ENCODE results near the gene SNX33. TPM values are rescaled to one million over a fixed set of nuclear protein-coding genes. Genes with fewer than 3 reads are reported as not detected.
"Not testable (repeated sequence)": the region's sequence is repeated elsewhere in the genome, so short reads cannot be mapped to it uniquely, and the experiment has no call there.

SNX33 gene
- total and polyA plus RNA-seq, 2 experiments from 2014 or later, result 13.1 to 22.9 TPM

- Histone ChIP-seq H3K79me2 (ENCODE audit: insufficient read depth) (no peaks in the 10 kb centered on the region), H3K9me2 (ENCODE audit: insufficient read depth) (no peaks in the 10 kb centered on the region), H3K4me1 (ENCODE audit: insufficient read depth) (peaks cover 21% of the 10 kb centered on the region), H3K9me3 (ENCODE audit: low read depth) (no peaks in the 10 kb centered on the region), H3K36me3 (ENCODE audit: low read depth) (no peaks in the 10 kb centered on the region), H3K4me2 (ENCODE audit: unreplicated experiment) (no peak overlapping the region), H3K27ac (no peak overlapping the region), H3F3A (ENCODE audit: insufficient read depth) (peaks cover 19% of the 10 kb centered on the region; the same call in 1 of the 2 replicates), H3K9ac (no peak overlapping the region; the same call in 1 of the 2 replicates), H3K27me3 (replicated peaks; ENCODE audit: insufficient read depth) (no peaks in the 10 kb centered on the region), H4K20me1 (ENCODE audit: insufficient read depth) (no peaks in the 10 kb centered on the region), H2AFZ (no peak overlapping the region), H3K4me3 (no peak overlapping the region)
- TF ChIP-seq EZH2 (IDR thresholded peaks at IDR 0.05; ENCODE audit: insufficient read depth, poor library complexity, severe bottlenecking), result no peak
- no peak for TF ChIP-seq EZH2phosphoT487 (IDR thresholded peaks at IDR 0.05; ENCODE audit: insufficient read depth, low read depth)
- in situ Hi-C loops (cut with MboI), result no loop called here
- 85 to 86% methylated on average over 8 of the region's 8 CpGs for WGBS, 2 experiments (ENCODE audit: low coverage in 1 of 2, low lambda C conversion rate in 2 of 2, missing lambda C conversion rate in 2 of 2)
- no peak for DNase-seq
Measured at GRCh38 chr15:75674366-75674765, 26.7 kb downstream of the SNX33 start.

DNA sequence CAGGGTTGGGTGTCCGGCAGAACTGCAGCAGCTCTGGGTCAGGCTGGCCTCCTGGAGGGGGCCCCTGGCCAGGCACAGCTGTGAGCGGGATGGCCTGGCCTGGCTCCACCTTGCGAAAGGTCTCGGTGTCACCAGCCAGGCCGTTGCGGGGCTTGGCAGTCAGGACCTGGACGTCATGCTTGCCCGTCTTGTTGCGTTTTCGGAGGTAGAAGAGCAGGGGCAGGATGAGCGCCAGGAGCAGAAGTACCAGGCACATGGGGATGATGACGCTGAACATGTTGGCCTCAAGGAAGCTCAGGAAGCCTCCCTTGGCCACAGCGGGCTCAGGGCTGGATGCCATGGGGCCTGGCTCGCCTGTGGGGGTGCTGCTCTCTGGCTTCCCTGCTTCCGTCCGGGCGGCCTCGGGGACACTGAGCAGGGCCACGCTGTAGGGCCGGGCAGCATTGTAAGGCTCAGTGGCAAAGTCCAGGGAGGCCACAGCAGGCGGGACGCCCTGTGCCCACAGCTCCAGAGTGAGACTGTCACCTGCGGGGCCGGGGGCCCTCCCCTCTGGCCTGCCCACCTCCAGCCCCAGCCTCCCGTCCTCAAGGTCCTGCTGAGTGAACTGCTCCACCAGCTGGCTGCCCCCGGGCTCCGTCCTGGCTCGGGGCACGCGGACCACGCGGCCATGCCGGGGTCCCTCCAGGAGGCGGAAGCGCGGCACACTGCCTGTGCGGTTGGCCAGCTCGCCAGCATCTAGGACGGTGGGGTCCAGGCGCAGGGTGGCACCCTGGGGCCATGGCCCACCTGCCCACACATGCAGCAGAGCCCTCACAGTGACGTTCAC lies 28.1 kb downstream of the SNX33 start:
- in situ Hi-C loops (cut with MboI), result no loop called here

DNA sequence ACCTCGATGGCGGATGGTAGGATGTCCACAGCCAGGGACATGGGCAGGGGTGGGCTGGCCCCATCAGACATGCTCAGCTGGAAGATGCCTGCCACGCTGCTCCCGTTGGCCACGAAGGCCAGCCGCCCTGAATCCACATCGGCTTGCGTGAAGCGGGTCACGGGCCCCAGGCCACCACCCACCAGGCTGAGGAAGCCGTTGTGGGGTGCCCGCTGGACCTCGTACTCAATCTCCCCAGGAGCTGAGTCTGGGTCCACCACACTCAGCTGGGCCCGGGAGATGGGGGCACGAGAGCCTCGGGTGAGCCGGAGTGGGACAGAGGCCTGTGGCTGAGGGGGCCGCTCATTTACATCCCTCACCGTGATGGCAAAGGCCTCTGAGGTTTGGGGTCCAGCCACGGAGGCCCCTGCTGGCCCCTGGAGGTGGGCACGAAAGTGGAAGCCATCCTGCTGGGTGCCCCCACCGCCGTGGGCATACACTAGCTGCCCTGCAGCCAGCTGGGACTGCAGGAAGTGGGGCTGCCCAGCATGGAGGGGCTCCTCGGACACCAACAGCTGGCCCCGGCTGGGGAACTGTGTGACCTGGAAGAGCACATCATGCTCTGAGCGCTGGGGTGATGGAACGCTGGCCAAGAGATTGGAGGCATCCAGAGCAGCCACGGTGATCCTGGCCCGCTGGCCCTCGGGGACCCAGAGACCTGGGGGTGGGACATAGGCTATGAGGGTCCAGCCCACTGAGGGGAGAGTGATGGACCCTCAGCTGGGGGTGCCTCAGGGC lies 29.2 kb downstream of the SNX33 start:
- Histone ChIP-seq H3K79me2 (ENCODE audit: insufficient read depth) (no peaks in the 10 kb centered on the region), H3K27ac (no peak overlapping the region), H3K9me3 (ENCODE audit: low read depth) (no peaks in the 10 kb centered on the region), H3K36me3 (ENCODE audit: low read depth) (no peaks in the 10 kb centered on the region), H3F3A (ENCODE audit: insufficient read depth) (peaks cover 12% of the 10 kb centered on the region; the same call in 1 of the 2 replicates), H3K4me1 (ENCODE audit: insufficient read depth) (peaks cover 21% of the 10 kb centered on the region), H4K20me1 (ENCODE audit: insufficient read depth) (no peaks in the 10 kb centered on the region), H3K4me3 (no peak overlapping the region), H3K9me2 (ENCODE audit: insufficient read depth) (no peaks in the 10 kb centered on the region), H3K4me2 (ENCODE audit: unreplicated experiment) (no peak overlapping the region), H3K9ac (no peak overlapping the region), H3K27me3 (replicated peaks; ENCODE audit: insufficient read depth) (no peaks in the 10 kb centered on the region), H2AFZ (no peak overlapping the region)
- in situ Hi-C loops (cut with MboI), result no loop called here
- no peak for DNase-seq
- no peak for TF ChIP-seq EZH2 (IDR thresholded peaks at IDR 0.05; ENCODE audit: insufficient read depth, poor library complexity, severe bottlenecking)
- TF ChIP-seq EZH2phosphoT487 (IDR thresholded peaks at IDR 0.05; ENCODE audit: insufficient read depth, low read depth), result no peak
- WGBS, 2 experiments (ENCODE audit: low coverage in 1 of 2, low lambda C conversion rate in 2 of 2, missing lambda C conversion rate in 2 of 2), result 91 to 93% methylated on average over 27 to 30 of the region's 30 CpGs

More for the DNA sequence above, 28.1 kb downstream of the SNX33 start:
- Histone ChIP-seq H3K4me1 (ENCODE audit: insufficient read depth) (peaks cover 21% of the 10 kb centered on the region), H3K27me3 (replicated peaks; ENCODE audit: insufficient read depth) (no peaks in the 10 kb centered on the region), H3K4me2 (ENCODE audit: unreplicated experiment) (no peak overlapping the region), H2AFZ (no peak overlapping the region), H3K9ac (no peak overlapping the region), H3K4me3 (no peak overlapping the region), H4K20me1 (ENCODE audit: insufficient read depth) (no peaks in the 10 kb centered on the region), H3K9me2 (ENCODE audit: insufficient read depth) (no peaks in the 10 kb centered on the region), H3K79me2 (ENCODE audit: insufficient read depth) (no peaks in the 10 kb centered on the region), H3F3A (ENCODE audit: insufficient read depth) (peaks cover 19% of the 10 kb centered on the region; the same call in 1 of the 2 replicates), H3K9me3 (ENCODE audit: low read depth) (no peaks in the 10 kb centered on the region), H3K27ac (no peak overlapping the region), H3K36me3 (ENCODE audit: low read depth) (no peaks in the 10 kb centered on the region)
- no peak for DNase-seq
- TF ChIP-seq EZH2 (IDR thresholded peaks at IDR 0.05; ENCODE audit: insufficient read depth, poor library complexity, severe bottlenecking) (no peak), EZH2phosphoT487 (IDR thresholded peaks at IDR 0.05; ENCODE audit: insufficient read depth, low read depth) (no peak)
- 79 to 81% methylated on average over 23 to 32 of the region's 41 CpGs for WGBS, 2 experiments (ENCODE audit: low coverage in 1 of 2, low lambda C conversion rate in 2 of 2, missing lambda C conversion rate in 2 of 2)

- TF ChIP-seq EZH2phosphoT487 (IDR thresholded peaks at IDR 0.05; ENCODE audit: insufficient read depth, low read depth) (no peak), EZH2 (IDR thresholded peaks at IDR 0.05; ENCODE audit: insufficient read depth, poor library complexity, severe bottlenecking) (no peak)
- H3K9ac ChIP-seq, result no peak overlapping the region
- in situ Hi-C loops (cut with MboI), result no loop called here
- H2AFZ ChIP-seq, result no peak overlapping the region
- no peak for DNase-seq
- H3K4me3 ChIP-seq, result no peak overlapping the region
- no peak overlapping the region for H3K27ac ChIP-seq
- H3K36me3 ChIP-seq (ENCODE audit: low read depth), result no peaks in the 10 kb centered on the region
- H3K4me1 ChIP-seq (ENCODE audit: insufficient read depth), result peaks cover 16% of the 10 kb centered on the region
- 0 out of 2 replicates have a peak, but pooled peaks cover 3% of the 10 kb centered on the region for H3F3A ChIP-seq (ENCODE audit: insufficient read depth)
- no peaks in the 10 kb centered on the region for H3K9me3 ChIP-seq (ENCODE audit: low read depth)
- 81 to 90% methylated on average over 15 to 16 of the region's 16 CpGs for WGBS, 2 experiments (ENCODE audit: low coverage in 1 of 2, low lambda C conversion rate in 2 of 2, missing lambda C conversion rate in 2 of 2)
- no peak overlapping the region for H3K4me2 ChIP-seq (ENCODE audit: unreplicated experiment)
- no peaks in the 10 kb centered on the region for H3K27me3 ChIP-seq (replicated peaks; ENCODE audit: insufficient read depth)
- no peaks in the 10 kb centered on the region for H4K20me1 ChIP-seq (ENCODE audit: insufficient read depth)
- H3K79me2 ChIP-seq (ENCODE audit: insufficient read depth), result no peaks in the 10 kb centered on the region
- H3K9me2 ChIP-seq (ENCODE audit: insufficient read depth), result no peaks in the 10 kb centered on the region
Measured at GRCh38 chr15:75677465-75678323, 30.0 kb downstream of the SNX33 start.

GRCh38 chr15:75678324-75678690 lies 30.6 kb downstream of the SNX33 start:
- DNase-seq; H3K9me2 ChIP-seq (ENCODE audit: insufficient read depth); in situ Hi-C loops (cut with MboI); H3K4me2 ChIP-seq (ENCODE audit: unreplicated experiment); H3K27me3 ChIP-seq (replicated peaks; ENCODE audit: insufficient read depth); H4K20me1 ChIP-seq (ENCODE audit: insufficient read depth); H3K36me3 ChIP-seq (ENCODE audit: low read depth); H3K27ac ChIP-seq; H3K9ac ChIP-seq; H3K9me3 ChIP-seq (ENCODE audit: low read depth); H3F3A ChIP-seq (ENCODE audit: insufficient read depth); H3K4me3 ChIP-seq; H3K79me2 ChIP-seq (ENCODE audit: insufficient read depth); H2AFZ ChIP-seq: not testable (repeated sequence)
- WGBS, 2 experiments (ENCODE audit: low coverage in 1 of 2, low lambda C conversion rate in 2 of 2, missing lambda C conversion rate in 2 of 2), result 97% methylated on average over 6 of the region's 6 CpGs
- peaks cover 10% of the 10 kb centered on the region for H3K4me1 ChIP-seq (ENCODE audit: insufficient read depth)

All from GM23248 (cell line).